ENCODE measurements around the gene FBXO36. TPM values are rescaled to one million over a fixed set of nuclear protein-coding genes. Genes with fewer than 3 reads are reported as not detected.
A peak's percentile ranks its signal among the peaks of the same experiment; 100 is the strongest.

Gene FBXO36
- total RNA-seq, 2 donors from 2014 or later: 5.6 to 8.4 TPM

GRCh38 chr2:229910832-229911412 lies 11.4 kb upstream of the FBXO36 start:
- no peak for DNase-seq (ENCODE audit: low spot score)

GRCh38 chr2:229914171-229914570 lies 8.1 kb upstream of the FBXO36 start:
- Histone ChIP-seq H3K4me1 (replicated peaks) (no peaks in the 10 kb centered on the region), H3K27ac (no peak overlapping the region), H3K4me3 (no peak overlapping the region), H3K36me3 (no peaks in the 10 kb centered on the region), H3K27me3 (replicated peaks; ENCODE audit: insufficient read depth) (no peaks in the 10 kb centered on the region), H3K9me3 (no peaks in the 10 kb centered on the region)
- TF ChIP-seq POLR2AphosphoS5 (IDR thresholded peaks at IDR 0.05): no peak
- no peak for TF ChIP-seq POLR2A (IDR thresholded peaks at IDR 0.05)
- no peak for TF ChIP-seq CTCF (IDR thresholded peaks at IDR 0.05)
- no peak for DNase-seq (ENCODE audit: low spot score)
- intact Hi-C loops (cut with DNase I): no loop called here
- 82% methylated on average over 2 of the region's 2 CpGs for WGBS

More at GRCh38 chr2:229910832-229911412, 11.4 kb upstream of the FBXO36 start:
- Histone ChIP-seq H3K4me1 (replicated peaks) (no peaks in the 10 kb centered on the region), H3K27ac (no peak overlapping the region), H3K36me3 (no peaks in the 10 kb centered on the region), H3K27me3 (replicated peaks; ENCODE audit: insufficient read depth) (no peaks in the 10 kb centered on the region), H3K4me3 (no peak overlapping the region), H3K9me3 (no peaks in the 10 kb centered on the region)
- 38% methylated on average over 1 of the region's 1 CpG for WGBS
- intact Hi-C loops (cut with DNase I): no loop called here
- TF ChIP-seq CTCF (IDR thresholded peaks at IDR 0.05) (peak in 1 of 4 experiments; percentile 8), POLR2A (IDR thresholded peaks at IDR 0.05) (no peak), POLR2AphosphoS5 (IDR thresholded peaks at IDR 0.05) (no peak)

- H3K4me3 ChIP-seq: no peak overlapping the region
- no peak for DNase-seq (ENCODE audit: low spot score)
- WGBS: 84% methylated on average over 5 of the region's 5 CpGs
- no peaks in the 10 kb centered on the region for H3K9me3 ChIP-seq
- H3K27me3 ChIP-seq (replicated peaks; ENCODE audit: insufficient read depth): no peaks in the 10 kb centered on the region
- no peak overlapping the region for H3K27ac ChIP-seq
- no peaks in the 10 kb centered on the region for H3K36me3 ChIP-seq
- TF ChIP-seq POLR2A (IDR thresholded peaks at IDR 0.05) (no peak), POLR2AphosphoS5 (IDR thresholded peaks at IDR 0.05) (no peak), CTCF (IDR thresholded peaks at IDR 0.05) (no peak)
- no peaks in the 10 kb centered on the region for H3K4me1 ChIP-seq (replicated peaks)
- intact Hi-C loops (cut with DNase I): no loop called here
These were observed 4.5 kb upstream of the FBXO36 start for GRCh38 chr2:229917793-229918192.

GRCh38 chr2:229920011-229920641 lies 2.2 kb upstream of the FBXO36 start:
- Histone ChIP-seq H3K9me3 (no peaks in the 10 kb centered on the region), H3K27me3 (replicated peaks; ENCODE audit: insufficient read depth) (no peaks in the 10 kb centered on the region), H3K4me1 (replicated peaks) (no peaks in the 10 kb centered on the region), H3K27ac (peak overlapping the region; percentile 97 to 98), H3K4me3 (peak overlapping the region; percentile 91 to 95), H3K36me3 (no peaks in the 10 kb centered on the region)
- intact Hi-C loops (cut with DNase I): loop anchor here (5.0 kb wide), 1 partner anchor 118 kb away; no protein-coding TSS in a partner anchor
- WGBS: 2% methylated on average over 20 of the region's 20 CpGs
- peak; percentile 31 for DNase-seq (ENCODE audit: low spot score)
- TF ChIP-seq POLR2AphosphoS5 (IDR thresholded peaks at IDR 0.05): no peak
- no peak for TF ChIP-seq POLR2A (IDR thresholded peaks at IDR 0.05)
- no peak for TF ChIP-seq CTCF (IDR thresholded peaks at IDR 0.05)

All from prostate gland (tissue), 2 donors.